Activated CD8-positive, alpha-beta memory T cell treated with anti-CD3 and anti-CD28 coated beads for 4 hours (primary cell): ENCODE results near the gene NR2F1-AS1.
"Not testable (repeated sequence)": the region's sequence is repeated elsewhere in the genome, so short reads cannot be mapped to it uniquely, and the experiment has no call there.

ENCODE experiments used
- DNase-seq, 2 donors: peaks; one replicate each; pipeline ENCODE4 v3.0.0-alpha.2; 2020; ENCODE audit warnings: low read depth in 2 of 2

Gene NR2F1-AS1

GRCh38 chr5:93576994-93577853 is 3.8 kb downstream of the NR2F1-AS1 start:
- DNase-seq, result no peak

- DNase-seq, result no peak
Observed at GRCh38 chr5:93575461-93576414, 5.3 kb downstream of the NR2F1-AS1 start.

- no peak for DNase-seq
Observed at GRCh38 chr5:93574491-93575305, 6.3 kb downstream of the NR2F1-AS1 start.

- no peak for DNase-seq
Observed at GRCh38 chr5:93573354-93574351, 7.4 kb downstream of the NR2F1-AS1 start.

- DNase-seq, result no peak
Observed at GRCh38 chr5:93572608-93573353, 8.2 kb downstream of the NR2F1-AS1 start.

- DNase-seq, result no peak
Observed at GRCh38 chr5:93572101-93572607, 8.9 kb downstream of the NR2F1-AS1 start.

GRCh38 chr5:93571114-93571949 is 9.7 kb downstream of the NR2F1-AS1 start:
- no peak for DNase-seq

- DNase-seq, result no peak
Observed at GRCh38 chr5:93570294-93571113, 10.5 kb downstream of the NR2F1-AS1 start.

GRCh38 chr5:93569300-93570160 is 11.5 kb downstream of the NR2F1-AS1 start:
- DNase-seq, result no peak

GRCh38 chr5:93567424-93567823 is 13.6 kb downstream of the NR2F1-AS1 start:
- DNase-seq, result no peak

- no peak for DNase-seq
Observed at GRCh38 chr5:93566091-93566490, 14.9 kb downstream of the NR2F1-AS1 start.

- no peak for DNase-seq
Observed at GRCh38 chr5:93557021-93557604, 23.9 kb downstream of the NR2F1-AS1 start.

- DNase-seq, result not testable (repeated sequence)
Observed at GRCh38 chr5:93549594-93549993, 31.4 kb downstream of the NR2F1-AS1 start.

GRCh38 chr5:93545872-93546271 is 35.1 kb downstream of the NR2F1-AS1 start:
- DNase-seq, result no peak

GRCh38 chr5:93532370-93532769 is 48.6 kb downstream of the NR2F1-AS1 start:
- no peak for DNase-seq

GRCh38 chr5:93521815-93522214 is 59.2 kb downstream of the NR2F1-AS1 start:
- DNase-seq, result not testable (repeated sequence)
